OCI-LY1 (cell line): ENCODE results near the gene AXDND1.
A peak's percentile ranks its signal among the peaks of the same experiment; 100 is the strongest.

Experiments
- H2AFZ ChIP-seq: fragments of 200-600 bp; sonication (generic), shearing (Covaris generic); 2 replicates; pipeline ENCODE4 v1.6.0; 2014; ENCODE audit warnings: antibody characterized with exemption, mild to moderate bottlenecking, low read length
- H3F3A ChIP-seq: fragments of 200-600 bp; sonication (generic), shearing (Covaris generic); 2 replicates; pipeline ENCODE4 v1.6.0; 2014; ENCODE audit warnings: mild to moderate bottlenecking, antibody characterized with exemption, low read length, moderate library complexity; ENCODE audit not compliant: insufficient read depth
- H3K27ac ChIP-seq: fragments of 200-600 bp; sonication (generic); 2 replicates; pipeline ENCODE4 v1.5.1; 2014; ENCODE audit warnings: low read length, mixed run types, mild to moderate bottlenecking, low read depth; ENCODE audit not compliant: poor library complexity, severe bottlenecking
- H3K27me3 ChIP-seq: fragments of 200-600 bp; sonication (generic); 2 replicates; pipeline ENCODE4 v1.6.0; 2014; ENCODE audit warnings: antibody characterized with exemption, mild to moderate bottlenecking, low read length, moderate library complexity; ENCODE audit not compliant: insufficient read depth
- H3K36me3 ChIP-seq: fragments of 200-600 bp; sonication (generic); 2 replicates; pipeline ENCODE4 v1.6.1; 2014; ENCODE audit warnings: mild to moderate bottlenecking, antibody characterized with exemption, low read length, moderate library complexity, mixed read lengths; ENCODE audit not compliant: insufficient read depth
- H3K4me1 ChIP-seq: fragments of 200-600 bp; sonication (generic); 2 replicates; pipeline ENCODE4 v1.5.1; 2014; ENCODE audit warnings: mild to moderate bottlenecking, low read length, moderate library complexity; ENCODE audit not compliant: insufficient read depth, severe bottlenecking
- H3K4me2 ChIP-seq: fragments of 200-600 bp; sonication (generic), shearing (Covaris generic); 2 replicates; pipeline ENCODE4 v1.6.1; 2014; ENCODE audit warnings: low read length
- H3K4me3 ChIP-seq: fragments of 200-600 bp; sonication (generic); 2 replicates; pipeline ENCODE4 v1.5.1; 2014; ENCODE audit warnings: low read length, low read depth, mild to moderate bottlenecking, mixed read lengths; ENCODE audit not compliant: poor library complexity, severe bottlenecking
- H3K79me2 ChIP-seq: fragments of 200-600 bp; shearing (Covaris generic); 2 replicates; pipeline ENCODE4 v1.6.1; 2016; ENCODE audit warnings: mixed run types, low read length, mixed read lengths; ENCODE audit not compliant: insufficient read depth
- H3K9ac ChIP-seq: fragments of 200-600 bp; sonication (generic), shearing (Covaris generic); 2 replicates; pipeline ENCODE4 v1.6.1; 2014; ENCODE audit warnings: mild to moderate bottlenecking, low read length, mixed read lengths
- H3K9me2 ChIP-seq: fragments of 200-600 bp; sonication (generic), shearing (Covaris generic); 2 replicates; pipeline ENCODE4 v1.6.1; 2014; ENCODE audit warnings: low read depth, mild to moderate bottlenecking, low read length, mixed read lengths
- H3K9me3 ChIP-seq: fragments of 200-600 bp; shearing (Covaris generic); 2 replicates; pipeline ENCODE4 v1.6.1; 2014; ENCODE audit warnings: low read length, mixed read lengths
- H4K20me1 ChIP-seq: fragments of 200-600 bp; sonication (generic), shearing (Covaris generic); 2 replicates; pipeline ENCODE4 v1.6.0; 2016; ENCODE audit warnings: mild to moderate bottlenecking, low read length; ENCODE audit not compliant: insufficient read depth
- CTCF ChIP-seq: fragments of 200-600 bp; sonication (generic), shearing (Covaris generic); IDR thresholded peaks from 2 replicates; pipeline ENCODE4 v1.5.1; 2017; ENCODE audit warnings: mild to moderate bottlenecking, antibody characterized with exemption, low read length, moderate library complexity, mixed read lengths
- EZH2 ChIP-seq: fragments of 200-600 bp; sonication (generic), shearing (Covaris generic); IDR thresholded peaks from 2 replicates; pipeline ENCODE4 v1.8.0; 2017; ENCODE audit warnings: borderline replicate concordance, mixed run types, mild to moderate bottlenecking, antibody characterized with exemption, low read length, moderate library complexity, mixed read lengths

The AXDND1 gene

GRCh38 chr1:179586107-179586823, 220.5 kb downstream of the AXDND1 start:
- Histone ChIP-seq H4K20me1 (no peaks in the 10 kb centered on the region), H3K36me3 (no peaks in the 10 kb centered on the region), H3K79me2 (no peaks in the 10 kb centered on the region), H3K27me3 (peaks cover 4% of the 10 kb centered on the region), H3K27ac (no peak overlapping the region), H3K9ac (no peak overlapping the region), H3K4me3 (no peak overlapping the region), H2AFZ (no peak overlapping the region), H3K9me2 (no peaks in the 10 kb centered on the region), H3K4me1 (no peaks in the 10 kb centered on the region), H3F3A (no peaks in the 10 kb centered on the region), H3K4me2 (no peak overlapping the region), H3K9me3 (no peaks in the 10 kb centered on the region)
- no peak for TF ChIP-seq EZH2
- TF ChIP-seq CTCF = peak; percentile 22; the same call in 1 of the 2 replicates

- no peak overlapping the region for H2AFZ ChIP-seq
- H3K4me3 ChIP-seq = no peak overlapping the region
- TF ChIP-seq CTCF = no peak
- no peak for TF ChIP-seq EZH2
- no peaks in the 10 kb centered on the region for H3K79me2 ChIP-seq
- no peaks in the 10 kb centered on the region for H3K9me3 ChIP-seq
- H3K27me3 ChIP-seq = peaks cover 4% of the 10 kb centered on the region
- H3F3A ChIP-seq = no peaks in the 10 kb centered on the region
- H4K20me1 ChIP-seq = no peaks in the 10 kb centered on the region
- H3K9me2 ChIP-seq = no peaks in the 10 kb centered on the region
- no peaks in the 10 kb centered on the region for H3K4me1 ChIP-seq
- no peak overlapping the region for H3K27ac ChIP-seq
- H3K36me3 ChIP-seq = no peaks in the 10 kb centered on the region
- H3K4me2 ChIP-seq = no peak overlapping the region
- H3K9ac ChIP-seq = no peak overlapping the region
Observed at GRCh38 chr1:179587336-179587735, 221.6 kb downstream of the AXDND1 start.

- Histone ChIP-seq H3K27ac (no peak overlapping the region), H3K9ac (no peak overlapping the region), H3K36me3 (no peaks in the 10 kb centered on the region), H3K4me1 (no peaks in the 10 kb centered on the region), H3K9me2 (no peaks in the 10 kb centered on the region), H2AFZ (no peak overlapping the region), H3K4me2 (no peak overlapping the region), H3F3A (no peaks in the 10 kb centered on the region), H3K4me3 (no peak overlapping the region), H3K79me2 (no peaks in the 10 kb centered on the region), H4K20me1 (no peaks in the 10 kb centered on the region), H3K27me3 (peaks cover 7% of the 10 kb centered on the region), H3K9me3 (no peaks in the 10 kb centered on the region)
- TF ChIP-seq CTCF (no peak), EZH2 (no peak)
Observed at GRCh38 chr1:179588425-179589024, 222.8 kb downstream of the AXDND1 start.
